ENCODE results near the gene TDRD10.

The TDRD10 gene

DNA sequence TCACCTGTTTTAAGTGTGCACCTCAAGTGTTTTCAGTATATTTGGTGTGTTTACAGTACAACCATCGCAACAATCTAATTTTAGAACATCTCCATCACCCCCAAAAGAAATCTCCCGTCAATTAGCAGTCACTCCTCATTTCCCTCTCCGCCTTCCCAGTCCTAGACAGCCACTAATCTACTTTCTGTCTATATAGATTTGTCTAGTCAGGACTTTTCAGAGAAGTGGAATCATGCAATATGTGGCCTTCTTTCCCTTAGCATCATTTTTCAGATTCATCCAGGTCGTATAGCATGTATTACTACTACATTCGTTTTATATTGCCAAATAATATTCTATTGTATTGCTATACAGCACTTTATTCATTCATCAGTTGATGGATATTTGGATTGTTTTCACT is 1.9 kb downstream of the TDRD10 start:
- Histone ChIP-seq H3K4me3 (ENCODE audit: low read length) (no peak overlapping the region), H3F3A (ENCODE audit: insufficient read depth, low read length) (no peaks in the 10 kb centered on the region), H3K27me3 (replicated peaks; ENCODE audit: insufficient read depth, low read length) (peaks cover 12% of the 10 kb centered on the region; the same call in 1 of the 2 replicates), H3K9me2 (replicated peaks; ENCODE audit: insufficient read depth, low read length) (no peaks in the 10 kb centered on the region), H2AFZ (ENCODE audit: low read length) (no peak overlapping the region), H3K79me2 (ENCODE audit: low read length) (no peaks in the 10 kb centered on the region), H4K20me1 (ENCODE audit: insufficient read depth, low read length) (no peaks in the 10 kb centered on the region), H3K27ac (ENCODE audit: low read length) (no peak overlapping the region), H3K9me3 (replicated peaks; ENCODE audit: insufficient read depth, low read length) (no peaks in the 10 kb centered on the region), H3K9ac (ENCODE audit: low read length) (no peak overlapping the region), H3K36me3 (replicated peaks; ENCODE audit: insufficient read depth, low read length) (no peaks in the 10 kb centered on the region), H3K4me1 (ENCODE audit: low read length) (no peaks in the 10 kb centered on the region), H3K4me2 (ENCODE audit: low read depth, low read length) (no peak overlapping the region)
- TF ChIP-seq, protein P1, sequence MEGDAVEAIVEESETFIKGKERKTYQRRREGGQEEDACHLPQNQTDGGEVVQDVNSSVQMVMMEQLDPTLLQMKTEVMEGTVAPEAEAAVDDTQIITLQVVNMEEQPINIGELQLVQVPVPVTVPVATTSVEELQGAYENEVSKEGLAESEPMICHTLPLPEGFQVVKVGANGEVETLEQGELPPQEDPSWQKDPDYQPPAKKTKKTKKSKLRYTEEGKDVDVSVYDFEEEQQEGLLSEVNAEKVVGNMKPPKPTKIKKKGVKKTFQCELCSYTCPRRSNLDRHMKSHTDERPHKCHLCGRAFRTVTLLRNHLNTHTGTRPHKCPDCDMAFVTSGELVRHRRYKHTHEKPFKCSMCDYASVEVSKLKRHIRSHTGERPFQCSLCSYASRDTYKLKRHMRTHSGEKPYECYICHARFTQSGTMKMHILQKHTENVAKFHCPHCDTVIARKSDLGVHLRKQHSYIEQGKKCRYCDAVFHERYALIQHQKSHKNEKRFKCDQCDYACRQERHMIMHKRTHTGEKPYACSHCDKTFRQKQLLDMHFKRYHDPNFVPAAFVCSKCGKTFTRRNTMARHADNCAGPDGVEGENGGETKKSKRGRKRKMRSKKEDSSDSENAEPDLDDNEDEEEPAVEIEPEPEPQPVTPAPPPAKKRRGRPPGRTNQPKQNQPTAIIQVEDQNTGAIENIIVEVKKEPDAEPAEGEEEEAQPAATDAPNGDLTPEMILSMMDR (IDR thresholded peaks at IDR 0.05; ENCODE audit: low read length): no peak
- TF ChIP-seq EZH2phosphoT487 (IDR thresholded peaks at IDR 0.05; ENCODE audit: low read length): no peak
- TF ChIP-seq EZH2 (optimal IDR thresholded peaks at IDR 0.05; ENCODE audit: low read depth, low read length): no peak
- no peak for DNase-seq

DNA sequence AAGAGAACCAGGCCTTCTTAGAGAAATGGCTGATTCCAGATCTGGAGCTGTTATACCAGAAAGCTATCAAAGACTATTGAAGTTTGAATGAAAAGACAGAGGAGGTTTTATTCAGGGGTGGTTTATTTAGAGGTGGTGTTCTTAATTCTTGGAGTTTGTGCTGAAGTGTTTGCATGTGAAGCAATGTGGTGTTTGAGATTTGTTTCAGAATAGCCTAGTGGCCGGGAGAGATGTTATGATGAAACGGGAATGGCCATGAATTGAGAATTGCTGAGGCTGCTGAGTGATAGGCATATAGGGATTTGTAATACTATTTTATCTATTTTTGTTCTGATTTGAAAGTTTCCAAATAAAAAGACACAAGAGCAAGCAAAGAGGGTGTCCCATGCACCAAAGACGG is 10.7 kb downstream of the TDRD10 start:
- Histone ChIP-seq H3F3A (ENCODE audit: insufficient read depth, low read length) (no peaks in the 10 kb centered on the region), H3K27me3 (replicated peaks; ENCODE audit: insufficient read depth, low read length) (no peaks in the 10 kb centered on the region), H3K79me2 (ENCODE audit: low read length) (no peaks in the 10 kb centered on the region), H3K9me2 (replicated peaks; ENCODE audit: insufficient read depth, low read length) (no peaks in the 10 kb centered on the region), H4K20me1 (ENCODE audit: insufficient read depth, low read length) (no peaks in the 10 kb centered on the region), H3K4me1 (ENCODE audit: low read length) (no peaks in the 10 kb centered on the region), H3K4me3 (ENCODE audit: low read length) (no peak overlapping the region), H3K36me3 (replicated peaks; ENCODE audit: insufficient read depth, low read length) (no peaks in the 10 kb centered on the region), H3K4me2 (ENCODE audit: low read depth, low read length) (no peak overlapping the region), H3K27ac (ENCODE audit: low read length) (no peak overlapping the region), H3K9me3 (replicated peaks; ENCODE audit: insufficient read depth, low read length) (no peaks in the 10 kb centered on the region), H3K9ac (ENCODE audit: low read length) (no peak overlapping the region), H2AFZ (ENCODE audit: low read length) (no peak overlapping the region)
- DNase-seq: no peak
- TF ChIP-seq EZH2 (optimal IDR thresholded peaks at IDR 0.05; ENCODE audit: low read depth, low read length): no peak
- TF ChIP-seq, protein P1 (IDR thresholded peaks at IDR 0.05; ENCODE audit: low read length): no peak
- TF ChIP-seq EZH2phosphoT487 (IDR thresholded peaks at IDR 0.05; ENCODE audit: low read length): no peak

DNA sequence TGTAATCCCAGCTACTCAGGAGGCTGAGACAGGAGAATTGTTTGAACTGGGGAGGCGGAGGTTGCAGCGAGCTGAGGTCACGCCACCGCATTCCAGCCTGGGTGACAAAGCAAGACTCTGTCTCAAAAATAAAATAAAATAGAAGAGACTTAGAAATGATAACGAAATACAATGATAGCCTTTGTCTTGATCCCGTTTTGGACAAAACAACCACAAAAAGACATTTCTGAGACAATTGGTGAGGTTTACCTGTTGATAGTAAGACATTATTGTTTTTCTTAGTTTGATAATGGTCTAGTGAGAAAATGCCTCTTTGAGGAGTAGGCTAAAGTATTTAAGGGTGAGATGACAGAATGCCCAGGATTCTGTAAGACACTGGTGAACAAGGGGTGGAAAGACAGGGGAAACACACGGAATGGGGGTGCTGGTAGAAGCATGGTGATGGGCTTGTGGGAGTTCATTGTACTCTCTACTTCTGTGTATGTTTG is 12.1 kb downstream of the TDRD10 start:
- H2AFZ ChIP-seq (ENCODE audit: low read length): no peak overlapping the region
- no peaks in the 10 kb centered on the region for H3K9me3 ChIP-seq (replicated peaks; ENCODE audit: insufficient read depth, low read length)
- H3K9me2 ChIP-seq (replicated peaks; ENCODE audit: insufficient read depth, low read length): no peaks in the 10 kb centered on the region
- TF ChIP-seq EZH2phosphoT487 (IDR thresholded peaks at IDR 0.05; ENCODE audit: low read length): no peak
- TF ChIP-seq EZH2 (optimal IDR thresholded peaks at IDR 0.05; ENCODE audit: low read depth, low read length): no peak
- TF ChIP-seq, protein P1 (IDR thresholded peaks at IDR 0.05; ENCODE audit: low read length): no peak
- no peaks in the 10 kb centered on the region for H3K27me3 ChIP-seq (replicated peaks; ENCODE audit: insufficient read depth, low read length)
- H4K20me1 ChIP-seq (ENCODE audit: insufficient read depth, low read length): no peaks in the 10 kb centered on the region
- H3K4me2 ChIP-seq (ENCODE audit: low read depth, low read length): no peak overlapping the region
- peaks cover 6% of the 10 kb centered on the region for H3F3A ChIP-seq (ENCODE audit: insufficient read depth, low read length)
- H3K4me1 ChIP-seq (ENCODE audit: low read length): peaks cover 6% of the 10 kb centered on the region
- no peak for DNase-seq
- no peaks in the 10 kb centered on the region for H3K79me2 ChIP-seq (ENCODE audit: low read length)
- H3K36me3 ChIP-seq (replicated peaks; ENCODE audit: insufficient read depth, low read length): no peaks in the 10 kb centered on the region
- no peak overlapping the region for H3K27ac ChIP-seq (ENCODE audit: low read length)
- no peak overlapping the region for H3K4me3 ChIP-seq (ENCODE audit: low read length)
- H3K9ac ChIP-seq (ENCODE audit: low read length): no peak overlapping the region

All from MM.1S (cell line).